Lower lobe of right lung (tissue), 2 donors: ENCODE data around the gene NCOA7. TPM values are rescaled to one million over a fixed set of nuclear protein-coding genes. Genes with fewer than 3 reads are reported as not detected.

Source experiments
- ATAC-seq, 2 donors: fragments of 200-7000 bp; cut with Tn5 transposase; one replicate each; pipeline ENCODE4 v1.9.1; 2020 to 2022; ENCODE audit warnings: mild to moderate bottlenecking in 2 of 2, moderate library complexity in 2 of 2
- DNase-seq: peaks from one replicate; pipeline ENCODE4 v3.0.0-alpha.2; 2020
- H3K27ac ChIP-seq: fragments of 200-600 bp; one replicate; pipeline ENCODE4 v1.8.0; 2022
- H3K27me3 ChIP-seq: fragments of 200-600 bp; one replicate; pipeline ENCODE4 v1.8.0; 2022; ENCODE audit warnings: low read depth
- H3K36me3 ChIP-seq: fragments of 200-600 bp; one replicate; pipeline ENCODE4 v1.8.0; 2022; ENCODE audit warnings: mild to moderate bottlenecking
- H3K4me1 ChIP-seq: fragments of 200-600 bp; one replicate; pipeline ENCODE4 v1.8.0; 2022
- H3K4me3 ChIP-seq: fragments of 200-600 bp; one replicate; pipeline ENCODE4 v1.8.0; 2022; ENCODE audit warnings: mild to moderate bottlenecking
- H3K9me3 ChIP-seq: fragments of 200-600 bp; one replicate; pipeline ENCODE4 v1.8.0; 2022
- intact Hi-C: fragments of 100-400 bp; cut with DNase I; formaldehyde crosslinking; loops from one replicate; pipeline ENCODE4 v1.11.0; 2022
- total RNA-seq: library from RNA; stranded (reverse); fragmentation: NEBNext Ultra II Directional; extraction: Animal tissue kit (Norgen Biotek cat#: 25700); gene quantifications from one replicate; pipeline ENCODE4 v1.2.1, GENCODE V29; 2021
- TF ChIP-seq, protein P1 (sequence below): fragments of 200-600 bp; IDR thresholded peaks from one replicate; pipeline ENCODE4 v1.8.0; 2022; ENCODE audit warnings: antibody characterized with exemption, mild to moderate bottlenecking
- donor health status: DM: no; HTN: yes; CAD: no; lungs with severe emphysema.

NCOA7 gene
- total RNA-seq, 1 donor from 2014 or later, result 64.4 TPM

DNA sequence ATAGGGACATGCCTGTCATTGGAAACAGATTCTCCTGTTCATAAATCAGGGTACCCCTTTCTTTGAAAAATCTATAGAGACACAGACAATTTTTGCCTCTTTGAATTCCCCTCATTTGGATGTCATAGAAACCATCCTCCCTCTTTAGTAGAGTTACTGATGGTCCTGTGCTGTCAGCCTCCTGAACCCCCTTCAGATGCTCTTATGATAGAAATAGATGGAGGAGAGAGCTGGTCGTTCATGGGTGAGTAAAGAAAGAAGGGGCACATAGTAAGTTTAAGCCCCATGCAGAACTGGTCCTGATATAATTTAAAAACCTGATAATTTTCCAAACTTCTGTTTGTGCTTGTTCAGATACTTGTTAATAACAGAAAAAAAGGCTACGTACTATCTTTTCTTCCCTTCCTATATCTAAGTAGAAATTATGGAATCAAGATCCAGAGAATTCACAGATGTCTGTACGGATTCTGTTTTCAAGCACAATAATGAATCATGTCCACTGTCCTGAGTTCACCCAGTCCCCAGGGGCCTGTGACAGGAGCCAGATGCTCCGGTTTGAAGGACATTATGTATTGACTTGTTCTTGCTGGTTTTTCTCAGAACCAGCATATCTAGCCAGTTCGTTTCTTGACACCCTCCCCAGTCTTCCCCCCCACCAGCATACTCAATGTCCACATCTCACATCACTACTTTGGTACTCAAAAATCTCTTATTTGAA is 78.1 kb downstream of the NCOA7 start:
- no peak for DNase-seq
- H3K9me3 ChIP-seq, result no peaks in the 10 kb centered on the region
- no peaks in the 10 kb centered on the region for H3K36me3 ChIP-seq
- no peaks in the 10 kb centered on the region for H3K27me3 ChIP-seq
- no peak for ATAC-seq
- no peak overlapping the region for H3K27ac ChIP-seq
- TF ChIP-seq, protein P1, sequence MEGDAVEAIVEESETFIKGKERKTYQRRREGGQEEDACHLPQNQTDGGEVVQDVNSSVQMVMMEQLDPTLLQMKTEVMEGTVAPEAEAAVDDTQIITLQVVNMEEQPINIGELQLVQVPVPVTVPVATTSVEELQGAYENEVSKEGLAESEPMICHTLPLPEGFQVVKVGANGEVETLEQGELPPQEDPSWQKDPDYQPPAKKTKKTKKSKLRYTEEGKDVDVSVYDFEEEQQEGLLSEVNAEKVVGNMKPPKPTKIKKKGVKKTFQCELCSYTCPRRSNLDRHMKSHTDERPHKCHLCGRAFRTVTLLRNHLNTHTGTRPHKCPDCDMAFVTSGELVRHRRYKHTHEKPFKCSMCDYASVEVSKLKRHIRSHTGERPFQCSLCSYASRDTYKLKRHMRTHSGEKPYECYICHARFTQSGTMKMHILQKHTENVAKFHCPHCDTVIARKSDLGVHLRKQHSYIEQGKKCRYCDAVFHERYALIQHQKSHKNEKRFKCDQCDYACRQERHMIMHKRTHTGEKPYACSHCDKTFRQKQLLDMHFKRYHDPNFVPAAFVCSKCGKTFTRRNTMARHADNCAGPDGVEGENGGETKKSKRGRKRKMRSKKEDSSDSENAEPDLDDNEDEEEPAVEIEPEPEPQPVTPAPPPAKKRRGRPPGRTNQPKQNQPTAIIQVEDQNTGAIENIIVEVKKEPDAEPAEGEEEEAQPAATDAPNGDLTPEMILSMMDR, result no peak
- no peak overlapping the region for H3K4me3 ChIP-seq
- intact Hi-C loops, result no loop called here
- H3K4me1 ChIP-seq, result peaks cover 15% of the 10 kb centered on the region

DNA sequence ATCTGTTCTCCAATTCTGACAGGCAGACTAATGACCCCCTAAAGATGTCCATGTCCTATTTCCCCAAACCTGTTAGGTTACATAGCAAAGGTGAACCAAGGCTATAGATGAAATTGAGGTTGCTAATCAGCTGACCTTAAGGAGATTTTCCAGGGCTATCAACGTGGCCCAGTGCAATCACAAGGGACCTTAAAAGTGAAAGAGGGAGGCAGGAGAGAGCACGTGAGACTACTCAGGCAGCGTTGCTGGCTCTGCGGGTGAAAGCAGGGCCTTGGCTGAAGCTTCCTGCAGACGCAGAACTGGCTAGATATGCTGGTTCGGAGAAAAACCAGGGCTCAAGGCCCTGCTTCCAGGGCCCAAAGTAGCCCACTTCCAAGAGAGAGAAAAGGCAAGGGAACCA is 78.7 kb downstream of the NCOA7 start:
- peaks cover 15% of the 10 kb centered on the region for H3K4me1 ChIP-seq
- H3K36me3 ChIP-seq, result no peaks in the 10 kb centered on the region
- no peak overlapping the region for H3K27ac ChIP-seq
- no peak for ATAC-seq
- no peak for DNase-seq
- H3K9me3 ChIP-seq, result no peaks in the 10 kb centered on the region
- intact Hi-C loops, result no loop called here
- no peak overlapping the region for H3K4me3 ChIP-seq
- H3K27me3 ChIP-seq, result no peaks in the 10 kb centered on the region
- TF ChIP-seq, protein P1, result no peak

DNA sequence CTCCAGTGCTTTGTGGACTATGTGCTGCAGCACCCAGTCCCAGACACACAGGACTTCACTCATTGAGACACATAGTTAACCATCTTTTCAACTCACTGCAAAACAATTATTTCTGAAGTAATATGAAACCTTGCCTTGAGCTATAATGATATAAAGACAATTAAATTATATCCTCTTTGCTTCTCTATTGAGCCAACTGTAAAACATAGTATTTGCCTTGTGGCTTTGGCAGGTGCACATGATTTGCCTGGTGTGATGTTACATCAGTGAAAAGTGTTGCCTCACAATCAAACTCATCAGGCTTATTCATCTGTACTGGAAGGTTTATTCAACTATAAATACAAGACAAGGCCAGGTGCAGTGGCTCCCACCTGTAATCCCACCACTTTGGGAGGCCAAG is 80.6 kb downstream of the NCOA7 start:
- no peak overlapping the region for H3K27ac ChIP-seq

DNA sequence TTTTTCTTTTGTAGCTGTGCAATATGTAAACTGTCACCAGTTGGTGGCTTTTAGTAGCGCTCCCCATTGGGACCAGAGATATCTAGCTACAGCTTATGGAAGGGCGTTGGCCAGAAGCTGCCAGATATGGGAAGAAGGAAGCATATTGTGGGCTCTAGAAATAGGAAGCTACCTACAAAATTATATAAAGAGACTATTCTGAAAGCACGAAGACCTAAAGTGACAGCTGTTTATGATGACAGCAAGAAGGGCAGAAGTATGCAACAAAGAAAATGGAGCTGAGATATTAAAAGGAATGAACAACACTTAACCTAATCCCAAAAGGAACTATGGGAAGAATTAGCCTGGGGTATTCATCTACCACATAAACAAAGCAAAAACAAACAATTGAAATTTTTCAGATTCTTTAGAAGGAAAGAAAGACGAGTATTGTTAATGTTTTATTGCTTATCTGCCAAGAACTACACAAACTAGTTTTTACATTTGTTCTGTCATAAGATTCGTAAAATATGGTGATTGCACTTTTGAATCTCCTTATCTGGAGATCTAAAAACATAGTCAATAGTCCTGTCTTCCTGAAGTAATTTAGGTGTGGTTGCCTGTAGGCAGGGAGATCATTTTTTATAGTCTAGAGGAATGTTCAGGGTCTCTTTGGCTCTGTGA is 81.6 kb downstream of the NCOA7 start:
- H3K27ac ChIP-seq, result no peak overlapping the region
- peaks cover 20% of the 10 kb centered on the region for H3K36me3 ChIP-seq
- DNase-seq, result no peak
- no peaks in the 10 kb centered on the region for H3K27me3 ChIP-seq
- H3K4me1 ChIP-seq, result peaks cover 12% of the 10 kb centered on the region
- H3K4me3 ChIP-seq, result no peak overlapping the region
- intact Hi-C loops, result no loop called here
- TF ChIP-seq, protein P1, result no peak
- no peak for ATAC-seq
- H3K9me3 ChIP-seq, result no peaks in the 10 kb centered on the region

More for the DNA sequence above, 80.6 kb downstream of the NCOA7 start:
- Histone ChIP-seq H3K27me3 (no peaks in the 10 kb centered on the region), H3K36me3 (peaks cover 17% of the 10 kb centered on the region), H3K4me1 (peaks cover 15% of the 10 kb centered on the region), H3K4me3 (no peak overlapping the region), H3K9me3 (no peaks in the 10 kb centered on the region)
- no peak for DNase-seq
- intact Hi-C loops, result no loop called here
- ATAC-seq, result no peak
- TF ChIP-seq, protein P1, result no peak

DNA sequence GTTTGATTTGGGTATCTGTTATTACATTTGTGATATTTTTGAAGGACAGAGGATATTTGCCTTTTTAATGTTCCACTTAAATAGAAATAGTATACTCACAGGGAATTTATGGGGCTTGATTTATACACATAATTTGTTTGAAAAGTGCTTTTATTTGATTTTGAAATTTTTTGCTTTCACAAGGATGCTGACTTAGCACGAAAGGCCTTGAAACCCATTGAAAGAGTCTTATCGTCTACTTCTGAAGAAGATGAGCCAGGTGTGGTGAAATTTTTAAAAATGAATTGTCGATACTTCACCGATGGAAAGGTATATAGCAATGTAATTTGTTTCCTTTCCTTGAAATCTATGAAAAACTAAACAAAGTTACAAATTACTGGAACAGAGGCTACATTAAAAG is 91.5 kb downstream of the NCOA7 start:
- peaks cover 81% of the 10 kb centered on the region for H3K36me3 ChIP-seq

More for the DNA sequence above, 91.5 kb downstream of the NCOA7 start:
- ATAC-seq (no peak), DNase-seq (no peak)
- intact Hi-C loops, result no loop called here
- Histone ChIP-seq H3K9me3 (no peaks in the 10 kb centered on the region), H3K27ac (no peak overlapping the region), H3K4me3 (no peak overlapping the region), H3K4me1 (no peaks in the 10 kb centered on the region), H3K27me3 (no peaks in the 10 kb centered on the region)
- TF ChIP-seq, protein P1, result no peak
